Mucosa of descending colon (tissue), 3 donors: ENCODE results near the gene QARS1. TPM values are rescaled to one million over a fixed set of nuclear protein-coding genes. Genes with fewer than 3 reads are reported as not detected.

Experiments
- ATAC-seq: fragments of 200-7000 bp; cut with Tn5 transposase; one replicate; pipeline ENCODE4 v1.9.1; 2020; ENCODE audit warnings: mild to moderate bottlenecking, moderate library complexity
- DNase-seq, 3 donors: peaks; one replicate each; pipeline ENCODE4 v3.0.0-alpha.2; 2020
- H3K36me3 ChIP-seq: fragments of 200-600 bp; one replicate; pipeline ENCODE4 v1.8.0; 2021; ENCODE audit warnings: low read depth, mild to moderate bottlenecking
- H3K4me1 ChIP-seq: fragments of 200-600 bp; one replicate; pipeline ENCODE4 v1.8.0; 2021; ENCODE audit warnings: low read depth, mild to moderate bottlenecking
- H3K4me3 ChIP-seq: fragments of 200-600 bp; one replicate; pipeline ENCODE4 v1.8.0; 2021; ENCODE audit warnings: mild to moderate bottlenecking
- H3K9me3 ChIP-seq: fragments of 200-600 bp; one replicate; pipeline ENCODE4 v1.8.0; 2021; ENCODE audit warnings: mild to moderate bottlenecking
- intact Hi-C, 2 donors: fragments of 100-400 bp; cut with DNase I in 1 of 2; cut with micrococcal nuclease in 1 of 2; formaldehyde crosslinking; loops; one replicate each; pipeline versions ENCODE4 v1.11.0 to v1.11.1; 2022; cut with DNase I, micrococcal nuclease
- total RNA-seq, 3 donors: library from RNA; stranded (reverse); fragmentation: NEBNext Ultra II Directional in 2 of 3; extraction: Animal tissue kit (Norgen Biotek cat#: 25700) in 2 of 3; gene quantifications; one replicate each; pipeline versions ENCODE4 v1.2.1 to v1.2.4, GENCODE V29; 2021 to 2023
- TF ChIP-seq, protein P1 (sequence below): fragments of 200-600 bp; IDR thresholded peaks from one replicate; pipeline ENCODE4 v1.8.0; 2022; ENCODE audit warnings: antibody characterized with exemption, mild to moderate bottlenecking
- donor health status: DM: no; HTN: no; CAD: no; lungs with moderate emphysema.
- donor health status: DM: no; HTN: no; CAD: no.
- donor health status: DM: no; HTN: yes; CAD: no.

Gene QARS1
- total RNA-seq, 3 donors from 2014 or later: 235 to 415 (median 373) TPM

DNA sequence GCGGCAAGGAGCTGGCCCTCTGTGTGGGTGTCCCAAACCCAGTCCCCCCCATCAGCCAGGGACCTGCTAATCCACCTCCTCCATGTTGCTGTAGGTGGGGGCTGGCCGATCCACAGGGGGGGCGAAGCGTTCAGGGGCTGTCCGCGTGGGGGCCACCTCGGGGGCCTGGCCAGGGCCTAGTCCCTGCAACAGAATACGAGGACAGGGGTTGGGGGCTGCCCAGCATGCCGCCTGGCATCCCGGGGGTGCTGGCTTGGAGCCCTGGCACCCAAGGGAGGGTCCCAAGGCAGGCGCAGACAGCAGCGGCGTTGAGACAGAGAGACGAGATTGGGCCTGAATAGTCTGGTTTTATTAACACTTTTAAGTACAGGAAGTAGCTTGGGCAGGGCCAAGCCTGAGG is 3.8 kb upstream of the QARS1 start:
- intact Hi-C loops: no loop called here
- Histone ChIP-seq H3K36me3 (peaks cover 14% of the 10 kb centered on the region), H3K4me1 (peaks cover 17% of the 10 kb centered on the region), H3K9me3 (no peaks in the 10 kb centered on the region), H3K4me3 (no peak overlapping the region)
- TF ChIP-seq, protein P1, sequence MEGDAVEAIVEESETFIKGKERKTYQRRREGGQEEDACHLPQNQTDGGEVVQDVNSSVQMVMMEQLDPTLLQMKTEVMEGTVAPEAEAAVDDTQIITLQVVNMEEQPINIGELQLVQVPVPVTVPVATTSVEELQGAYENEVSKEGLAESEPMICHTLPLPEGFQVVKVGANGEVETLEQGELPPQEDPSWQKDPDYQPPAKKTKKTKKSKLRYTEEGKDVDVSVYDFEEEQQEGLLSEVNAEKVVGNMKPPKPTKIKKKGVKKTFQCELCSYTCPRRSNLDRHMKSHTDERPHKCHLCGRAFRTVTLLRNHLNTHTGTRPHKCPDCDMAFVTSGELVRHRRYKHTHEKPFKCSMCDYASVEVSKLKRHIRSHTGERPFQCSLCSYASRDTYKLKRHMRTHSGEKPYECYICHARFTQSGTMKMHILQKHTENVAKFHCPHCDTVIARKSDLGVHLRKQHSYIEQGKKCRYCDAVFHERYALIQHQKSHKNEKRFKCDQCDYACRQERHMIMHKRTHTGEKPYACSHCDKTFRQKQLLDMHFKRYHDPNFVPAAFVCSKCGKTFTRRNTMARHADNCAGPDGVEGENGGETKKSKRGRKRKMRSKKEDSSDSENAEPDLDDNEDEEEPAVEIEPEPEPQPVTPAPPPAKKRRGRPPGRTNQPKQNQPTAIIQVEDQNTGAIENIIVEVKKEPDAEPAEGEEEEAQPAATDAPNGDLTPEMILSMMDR: no peak
- ATAC-seq (no peak), DNase-seq (no peak)

DNA sequence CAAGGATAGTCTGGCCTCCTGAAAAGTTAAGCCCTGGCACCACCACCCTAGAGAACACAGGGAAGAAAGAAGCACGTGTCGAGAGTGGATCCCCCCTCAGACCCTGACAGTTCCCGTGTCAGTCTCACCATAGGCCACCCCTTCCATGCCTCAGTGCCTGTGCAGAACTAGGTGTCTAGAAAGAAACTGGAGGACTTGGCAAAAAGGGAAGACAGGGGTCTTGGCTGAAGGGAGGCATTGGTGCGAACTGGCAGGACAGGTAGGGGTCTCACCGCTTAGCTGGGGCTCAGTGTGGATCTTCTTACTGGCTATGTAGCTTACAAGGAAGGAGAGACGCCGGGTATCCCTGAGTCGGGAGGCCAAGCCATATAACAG is 518 bp downstream of the QARS1 start:
- ATAC-seq (peak; percentile 1), DNase-seq (peak in 1 of 3 donors; percentile 55)
- H3K9me3 ChIP-seq: no peaks in the 10 kb centered on the region
- TF ChIP-seq, protein P1: no peak
- peaks cover 13% of the 10 kb centered on the region for H3K36me3 ChIP-seq
- peak overlapping the region; percentile 84 for H3K4me3 ChIP-seq
- intact Hi-C loops: no loop called here
- H3K4me1 ChIP-seq: peaks cover 22% of the 10 kb centered on the region

DNA sequence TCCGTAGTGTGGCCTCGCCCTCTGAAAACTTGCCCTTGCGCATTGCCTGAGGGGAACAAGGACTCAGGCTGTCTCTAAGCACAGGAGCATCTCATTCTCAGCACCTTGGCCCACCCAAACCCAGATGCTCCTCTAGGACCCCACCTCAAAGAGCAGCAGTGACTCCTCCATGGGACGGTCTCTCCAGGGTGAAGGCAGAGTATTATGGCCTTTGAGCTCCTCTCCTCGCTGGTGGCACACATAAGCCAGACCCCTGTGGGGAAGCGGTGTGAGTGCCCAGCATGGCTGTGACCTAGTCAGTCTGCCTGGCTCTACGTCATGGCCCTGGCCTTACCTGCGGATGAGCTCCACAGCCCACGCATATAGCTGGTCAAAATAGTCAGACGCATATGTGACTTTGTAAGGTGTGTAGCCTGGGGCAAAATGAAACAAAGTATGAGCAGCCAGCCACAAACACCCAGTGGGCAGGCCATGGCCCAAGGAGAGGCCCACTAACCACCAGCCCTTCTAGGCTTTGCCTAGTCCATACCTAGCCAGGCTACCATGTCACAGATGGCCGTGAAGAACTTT is 4.4 kb downstream of the QARS1 start:
- TF ChIP-seq, protein P1: no peak
- Histone ChIP-seq H3K4me3 (no peak overlapping the region), H3K36me3 (peaks cover 13% of the 10 kb centered on the region), H3K9me3 (no peaks in the 10 kb centered on the region), H3K4me1 (peaks cover 19% of the 10 kb centered on the region)
- ATAC-seq: no peak
- DNase-seq: peak in 1 of 3 donors; percentile 39
- intact Hi-C loops: no loop called here

DNA sequence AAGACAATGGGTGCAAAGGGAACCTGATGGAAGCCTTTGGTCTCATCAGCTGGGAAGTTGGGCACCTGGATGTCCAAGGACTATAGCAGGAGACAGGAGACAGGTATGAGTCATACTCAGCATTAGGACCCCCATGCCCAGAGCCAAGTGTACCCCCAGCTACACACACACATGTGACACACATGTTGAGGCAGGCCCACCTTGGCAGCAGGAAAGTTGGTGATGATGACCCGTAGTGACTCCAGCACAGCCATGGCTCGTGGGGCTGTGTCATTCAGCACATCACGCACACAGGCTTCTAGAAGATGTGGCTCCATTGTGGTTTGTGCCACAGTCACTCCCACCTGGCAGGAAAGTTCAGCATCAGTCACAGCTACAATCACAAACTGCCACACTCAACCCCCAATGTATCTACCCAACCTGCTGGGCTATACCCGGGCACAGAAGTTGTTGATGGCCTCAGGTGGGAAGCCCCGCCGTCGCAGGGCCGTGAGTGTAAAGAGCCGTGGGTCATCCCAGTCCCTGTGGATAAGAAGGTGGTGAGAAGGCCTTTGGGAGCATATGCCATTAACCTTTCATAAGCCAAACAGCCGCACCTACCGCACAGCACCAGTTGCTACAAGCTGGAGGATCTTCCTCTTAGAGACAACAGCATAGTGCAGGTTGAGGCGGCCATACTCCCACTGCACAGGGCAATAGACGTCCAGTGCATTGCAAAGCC is 5.5 kb downstream of the QARS1 start:
- H3K4me1 ChIP-seq: peaks cover 22% of the 10 kb centered on the region
- peaks cover 13% of the 10 kb centered on the region for H3K36me3 ChIP-seq
- H3K4me3 ChIP-seq: no peak overlapping the region
- ATAC-seq: no peak
- TF ChIP-seq, protein P1: no peak
- peak in 1 of 3 donors; percentile 29 for DNase-seq
- H3K9me3 ChIP-seq: no peaks in the 10 kb centered on the region
- intact Hi-C loops: no loop called here

DNA sequence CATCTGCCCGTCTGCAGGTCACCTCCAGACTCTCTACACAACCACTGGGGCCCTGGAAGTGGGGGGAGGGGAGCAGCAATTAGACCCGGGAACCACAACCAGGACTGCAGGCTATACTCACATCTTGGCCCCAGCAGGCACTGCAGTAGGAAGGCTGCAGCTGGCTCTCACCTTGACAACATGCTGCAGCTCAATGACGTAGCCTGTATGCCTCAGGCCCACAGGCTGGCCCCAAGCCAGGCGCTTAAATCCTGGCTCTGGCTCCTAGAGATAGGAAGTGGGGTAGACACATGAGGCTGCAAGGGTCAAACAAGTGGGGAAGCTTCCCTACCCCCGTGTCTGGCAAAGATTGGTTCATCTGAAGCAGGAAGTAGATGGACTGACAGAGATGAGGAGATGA is 6.1 kb downstream of the QARS1 start:
- TF ChIP-seq, protein P1: no peak
- H3K36me3 ChIP-seq: peaks cover 13% of the 10 kb centered on the region
- peaks cover 16% of the 10 kb centered on the region for H3K4me1 ChIP-seq
- H3K9me3 ChIP-seq: no peaks in the 10 kb centered on the region
- intact Hi-C loops: no loop called here
- DNase-seq: peak in 1 of 3 donors; percentile 29
- no peak for ATAC-seq
- H3K4me3 ChIP-seq: no peak overlapping the region
